Endometrium (tissue), 2 donors: Measurements from ENCODE around the gene FAM53B.
"Not testable (repeated sequence)": the region's sequence is repeated elsewhere in the genome, so short reads cannot be mapped to it uniquely, and the experiment has no call there.

Experiments
- FAIRE-seq: peaks from 2 replicates; lab custom pipeline; 2012; peaks lifted over from hg19 to GRCh38; lab: Jason Lieb, UNC
- donor health status: control.
- donor health status: control.

Gene FAM53B, protein sequence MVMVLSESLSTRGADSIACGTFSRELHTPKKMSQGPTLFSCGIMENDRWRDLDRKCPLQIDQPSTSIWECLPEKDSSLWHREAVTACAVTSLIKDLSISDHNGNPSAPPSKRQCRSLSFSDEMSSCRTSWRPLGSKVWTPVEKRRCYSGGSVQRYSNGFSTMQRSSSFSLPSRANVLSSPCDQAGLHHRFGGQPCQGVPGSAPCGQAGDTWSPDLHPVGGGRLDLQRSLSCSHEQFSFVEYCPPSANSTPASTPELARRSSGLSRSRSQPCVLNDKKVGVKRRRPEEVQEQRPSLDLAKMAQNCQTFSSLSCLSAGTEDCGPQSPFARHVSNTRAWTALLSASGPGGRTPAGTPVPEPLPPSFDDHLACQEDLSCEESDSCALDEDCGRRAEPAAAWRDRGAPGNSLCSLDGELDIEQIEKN

GRCh38 chr10:124744102-124745050 lies at the start of gene FAM53B:
FAM53B (minus strand) TSS chr10:124744378; CDS start chr10:124706713, 37,665 bp downstream.
- peak; percentile 54 for FAIRE-seq

- FAIRE-seq = no peak
These were observed 48.8 kb upstream of the FAM53B start for GRCh38 chr10:124792998-124793352.

- no peak for FAIRE-seq
These were observed 47.6 kb upstream of the FAM53B start, which contains the start of gene EEF1AKMT2 for GRCh38 chr10:124791547-124792348. EEF1AKMT2 (minus strand) TSS chr10:124791887; CDS start chr10:124791833, 54 bp downstream.

DNA sequence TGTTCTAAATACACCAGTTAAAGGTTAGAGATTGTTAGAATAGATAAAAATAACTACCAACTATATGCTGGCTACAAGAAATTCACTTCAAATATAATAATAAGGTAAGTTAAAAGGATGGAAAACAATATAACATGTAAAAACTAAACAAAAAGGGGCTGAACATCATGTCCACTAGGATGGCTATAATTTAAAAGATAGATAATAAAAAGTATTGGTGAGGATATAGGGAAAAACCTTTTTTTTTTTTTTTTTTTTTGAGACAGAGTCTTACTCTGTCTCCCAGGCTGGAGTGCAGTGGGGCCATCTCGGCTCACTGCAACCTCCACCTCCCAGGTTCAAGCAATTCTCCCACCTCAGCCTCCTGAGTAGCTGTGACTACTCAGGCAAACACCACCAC lies 38.7 kb upstream of the FAM53B start:
- FAIRE-seq = not testable (repeated sequence)

DNA sequence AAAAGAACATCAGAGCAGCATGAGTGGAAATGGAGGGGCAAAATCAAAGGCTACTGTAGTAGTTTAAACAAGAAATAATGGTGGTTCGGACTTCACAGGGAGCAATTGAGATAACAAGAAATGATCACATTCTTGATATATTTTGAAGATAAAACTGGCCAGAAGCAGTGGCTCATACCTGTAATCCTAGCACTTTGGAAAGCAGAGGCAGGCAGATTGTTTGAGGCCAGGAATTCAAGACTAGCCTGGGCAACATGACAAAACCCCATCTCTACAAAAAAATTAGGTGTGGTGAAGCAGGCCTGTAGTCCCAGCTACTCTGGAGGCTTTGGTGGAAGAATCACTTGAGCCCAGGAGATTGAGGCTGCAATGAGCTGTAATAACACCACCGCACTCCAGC lies 24.6 kb upstream of the FAM53B start:
- no peak for FAIRE-seq

GRCh38 chr10:124765256-124765655 lies 21.1 kb upstream of the FAM53B start:
- no peak for FAIRE-seq

DNA sequence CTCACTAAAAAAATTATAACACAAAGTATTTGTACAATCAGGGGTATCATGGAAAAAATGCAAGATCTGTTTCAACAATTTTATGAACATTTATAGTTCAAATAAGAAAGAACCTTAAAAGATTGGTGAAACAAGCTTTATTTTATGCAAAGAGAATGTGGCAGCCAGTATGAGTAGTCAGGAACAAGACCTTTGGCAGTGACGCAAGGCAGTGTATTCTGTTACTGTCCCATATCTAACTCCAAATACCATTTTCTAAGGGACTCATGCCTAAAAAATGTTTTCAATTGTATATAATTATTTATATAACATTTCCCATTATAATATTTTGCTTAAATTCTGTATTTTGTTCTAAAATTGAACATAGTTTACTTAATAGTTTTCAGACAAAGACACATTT lies 19.1 kb upstream of the FAM53B start:
- FAIRE-seq = no peak

GRCh38 chr10:124762281-124762680 lies 18.1 kb upstream of the FAM53B start:
- FAIRE-seq = no peak

DNA sequence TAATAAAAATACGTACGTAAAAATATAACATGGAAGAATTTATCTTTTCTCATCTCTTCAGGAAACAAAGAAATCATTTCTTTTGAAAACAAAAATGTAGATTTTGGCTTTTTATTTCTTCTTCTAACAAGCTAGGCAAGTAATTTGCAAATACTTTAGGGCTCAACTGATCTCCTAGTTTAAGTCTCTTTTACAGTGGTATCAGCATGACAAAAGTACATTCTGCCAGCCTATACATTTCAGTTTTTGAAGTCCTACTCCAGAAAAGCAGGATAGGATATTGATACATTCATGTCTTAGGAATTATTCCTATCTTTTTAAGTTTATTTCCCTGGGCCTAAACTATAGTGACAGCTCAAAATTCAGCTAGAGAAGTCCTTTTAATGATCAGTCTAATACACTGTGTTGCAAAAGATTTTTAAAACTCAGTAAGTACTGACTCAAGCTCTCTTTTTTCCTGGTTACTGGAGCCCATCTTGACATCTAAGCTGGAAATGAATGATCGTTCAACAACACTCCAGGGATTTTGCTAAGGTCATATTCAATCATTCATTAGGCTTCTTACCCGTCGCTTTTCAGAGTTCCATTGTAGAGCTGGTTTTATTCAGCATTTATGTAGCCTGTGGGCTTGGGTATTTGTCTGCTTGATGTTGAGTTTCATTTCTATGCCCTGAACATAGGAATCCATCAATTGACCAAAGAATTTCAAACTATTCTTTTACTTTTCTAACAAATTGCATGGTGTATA lies 12.2 kb upstream of the FAM53B start:
- FAIRE-seq = no peak

DNA sequence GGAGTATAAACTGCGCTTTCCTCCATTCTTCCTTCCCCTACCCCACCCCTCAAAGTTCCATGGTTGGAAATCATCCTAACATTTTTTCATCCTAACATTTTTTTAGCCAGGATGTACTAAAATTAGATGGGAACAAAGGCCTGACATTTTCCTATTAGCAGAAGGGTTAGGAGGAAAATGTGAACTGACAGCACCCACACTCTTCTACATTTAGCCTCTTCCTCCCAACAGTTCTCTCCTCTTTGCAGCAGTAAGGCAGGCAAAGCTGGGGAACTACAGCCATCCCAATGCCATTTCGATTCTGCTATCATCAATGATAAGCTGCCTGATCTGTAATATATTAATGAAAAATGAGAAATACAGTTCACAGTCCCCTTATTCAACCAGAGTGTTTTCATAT lies 11.4 kb upstream of the FAM53B start:
- no peak for FAIRE-seq

GRCh38 chr10:124754227-124754626 lies 10.0 kb upstream of the FAM53B start:
- FAIRE-seq = no peak

GRCh38 chr10:124748953-124749645 lies 4.9 kb upstream of the FAM53B start:
- no peak for FAIRE-seq

DNA sequence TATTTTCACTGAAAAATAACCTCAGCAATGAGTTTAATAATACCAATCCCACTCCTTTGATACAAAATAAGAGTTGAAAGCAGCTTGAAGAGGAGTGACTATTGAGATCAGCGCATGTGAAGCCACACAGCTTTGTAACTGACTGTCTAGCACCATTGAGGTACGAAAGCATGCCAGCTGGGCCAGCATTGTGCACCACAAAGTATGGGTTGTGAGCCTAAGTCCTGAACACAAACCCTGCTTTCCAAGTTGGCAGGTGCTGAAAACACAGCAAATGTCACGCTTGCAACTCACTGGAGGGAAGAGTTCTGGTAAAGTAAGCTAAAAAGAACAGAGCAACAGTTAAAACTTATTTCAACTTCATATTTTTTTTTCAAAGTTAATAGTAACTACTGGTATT lies 4.0 kb upstream of the FAM53B start:
- FAIRE-seq = no peak

DNA sequence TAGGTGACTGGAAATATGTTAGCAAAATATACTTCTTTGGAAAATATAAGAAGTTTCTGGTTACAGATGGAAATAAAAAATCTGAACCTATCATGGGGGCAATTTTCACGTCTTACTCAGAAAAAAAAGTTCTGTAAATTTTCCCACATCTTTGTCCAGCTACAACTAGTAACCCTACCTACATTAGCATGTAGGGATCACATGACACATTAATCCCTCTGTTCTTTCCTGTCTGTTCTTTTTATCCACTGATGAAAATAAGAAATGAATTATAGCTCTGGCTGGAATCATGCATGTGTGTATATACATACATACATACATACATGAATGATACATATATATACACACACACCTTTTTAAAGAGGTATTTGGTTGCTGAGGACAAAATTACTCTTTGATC lies 3.6 kb upstream of the FAM53B start:
- no peak for FAIRE-seq

GRCh38 chr10:124746992-124747391 lies 2.8 kb upstream of the FAM53B start:
- FAIRE-seq = no peak

GRCh38 chr10:124746447-124746846 lies 2.3 kb upstream of the FAM53B start:
- not testable (repeated sequence) for FAIRE-seq

DNA sequence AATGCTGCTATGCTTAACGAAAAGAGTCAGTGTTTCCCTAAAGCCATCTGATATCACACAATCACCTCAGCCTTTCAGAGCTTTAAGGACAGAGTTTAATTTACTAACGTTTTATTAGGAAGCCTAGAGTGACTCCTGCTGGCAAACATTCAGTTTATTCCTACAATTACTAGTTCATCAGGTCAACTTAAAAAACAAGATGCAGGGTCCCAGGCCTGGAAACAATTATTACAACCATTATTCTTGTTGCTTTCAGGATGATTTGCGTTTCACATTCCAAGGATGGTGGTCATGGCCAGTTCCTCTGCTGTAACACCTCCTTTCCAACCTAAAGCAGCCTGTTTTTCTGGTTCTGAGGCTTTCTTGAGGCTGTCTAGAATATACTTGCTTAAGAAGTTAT lies 1.5 kb upstream of the FAM53B start:
- FAIRE-seq = peak; percentile 78

GRCh38 chr10:124745252-124745651 lies 1.1 kb upstream of the FAM53B start:
- no peak for FAIRE-seq

DNA sequence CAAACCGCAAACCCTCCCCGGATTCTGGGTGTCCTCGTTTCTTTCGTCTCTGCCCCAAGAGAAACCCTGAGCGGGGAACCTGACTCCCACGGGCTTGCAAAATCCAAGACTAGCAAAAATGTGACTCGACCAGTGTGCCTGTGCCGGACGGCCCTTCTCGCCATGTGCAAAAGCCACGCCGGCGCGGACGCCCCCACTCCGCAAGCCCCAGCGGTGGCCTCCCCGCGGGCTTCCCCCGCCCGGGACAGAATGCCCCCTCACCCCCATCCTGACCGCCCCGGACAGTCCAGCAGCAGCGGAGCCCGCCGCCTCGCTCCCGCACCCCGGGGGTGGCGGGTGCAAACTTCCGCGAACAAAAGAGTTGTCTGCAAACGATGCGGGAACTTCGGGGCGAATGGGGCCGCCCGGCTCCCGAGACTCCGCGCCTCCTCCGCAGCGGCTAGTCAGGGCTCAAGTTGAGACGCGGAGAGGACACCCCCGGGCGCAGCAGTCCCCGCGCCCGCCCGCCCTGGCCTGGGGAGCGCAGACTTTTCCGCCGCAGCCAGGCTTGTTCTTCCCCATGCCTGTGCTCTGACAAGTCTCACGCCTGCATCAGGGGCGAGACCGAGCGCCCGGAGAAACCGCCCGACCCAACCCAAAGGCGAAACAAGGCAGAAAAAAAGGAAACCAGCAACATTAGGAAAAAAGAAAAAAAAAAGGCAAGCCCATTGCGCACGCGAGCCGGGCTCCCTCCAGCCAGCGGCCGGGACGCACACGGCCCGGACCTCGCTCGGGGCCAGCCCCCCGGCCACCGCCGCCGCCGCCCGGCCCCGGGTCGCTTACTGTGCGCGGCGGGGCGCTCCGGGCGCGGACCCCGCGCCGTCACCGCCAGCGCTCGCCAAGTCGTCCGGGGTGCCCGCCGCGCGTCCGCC lies 732 bp downstream of the FAM53B start:
- FAIRE-seq = no peak
